GM12873 (cell line): ENCODE results near the gene SPEF1.

Experiments used
- TF ChIP-seq, protein P1 (sequence below): IDR thresholded peaks from 2 replicates; pipeline ENCODE4 v1.5.1; 2012; ENCODE audit warnings: low read depth, mild to moderate bottlenecking, moderate library complexity, low read length, control low read depth; ENCODE audit not compliant: insufficient read depth; ENCODE audit errors: missing control alignments

SPEF1 gene

DNA sequence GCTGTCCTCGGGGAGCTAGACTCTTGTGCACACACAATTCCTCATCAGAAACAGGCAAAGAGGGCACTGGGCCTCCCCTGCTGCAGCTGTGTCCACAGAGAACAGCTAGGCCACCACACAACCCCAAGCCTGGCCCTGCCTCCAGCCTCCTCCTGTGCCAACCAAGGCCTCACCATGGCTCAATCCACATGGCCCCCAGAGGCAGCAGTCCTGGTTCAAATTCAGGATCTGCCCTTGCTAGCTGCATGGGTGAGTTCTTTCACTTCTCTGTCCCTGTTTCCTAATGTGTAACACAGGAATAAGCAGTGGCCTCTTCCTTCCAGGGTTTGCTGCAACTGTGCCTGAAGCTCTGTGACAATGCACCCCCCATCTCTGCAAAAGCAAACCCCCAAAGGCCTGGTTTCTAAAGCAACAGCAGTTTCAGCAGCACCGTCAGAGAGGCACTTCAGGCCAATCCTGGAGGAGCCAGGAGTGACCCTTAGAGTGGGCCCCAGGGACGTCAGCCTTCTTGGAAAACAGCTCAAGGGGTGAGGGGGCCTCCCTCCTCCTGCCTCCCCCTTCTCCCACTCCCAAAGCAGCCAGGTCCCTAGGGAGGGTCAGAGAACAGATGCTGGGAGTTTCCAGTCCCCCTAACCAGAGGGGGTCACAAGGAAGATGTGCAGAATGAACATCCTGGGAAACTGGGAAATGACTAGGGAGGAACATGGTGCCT, 15.9 kb downstream of the SPEF1 start:
- TF ChIP-seq, protein P1, sequence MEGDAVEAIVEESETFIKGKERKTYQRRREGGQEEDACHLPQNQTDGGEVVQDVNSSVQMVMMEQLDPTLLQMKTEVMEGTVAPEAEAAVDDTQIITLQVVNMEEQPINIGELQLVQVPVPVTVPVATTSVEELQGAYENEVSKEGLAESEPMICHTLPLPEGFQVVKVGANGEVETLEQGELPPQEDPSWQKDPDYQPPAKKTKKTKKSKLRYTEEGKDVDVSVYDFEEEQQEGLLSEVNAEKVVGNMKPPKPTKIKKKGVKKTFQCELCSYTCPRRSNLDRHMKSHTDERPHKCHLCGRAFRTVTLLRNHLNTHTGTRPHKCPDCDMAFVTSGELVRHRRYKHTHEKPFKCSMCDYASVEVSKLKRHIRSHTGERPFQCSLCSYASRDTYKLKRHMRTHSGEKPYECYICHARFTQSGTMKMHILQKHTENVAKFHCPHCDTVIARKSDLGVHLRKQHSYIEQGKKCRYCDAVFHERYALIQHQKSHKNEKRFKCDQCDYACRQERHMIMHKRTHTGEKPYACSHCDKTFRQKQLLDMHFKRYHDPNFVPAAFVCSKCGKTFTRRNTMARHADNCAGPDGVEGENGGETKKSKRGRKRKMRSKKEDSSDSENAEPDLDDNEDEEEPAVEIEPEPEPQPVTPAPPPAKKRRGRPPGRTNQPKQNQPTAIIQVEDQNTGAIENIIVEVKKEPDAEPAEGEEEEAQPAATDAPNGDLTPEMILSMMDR, result no peak

DNA sequence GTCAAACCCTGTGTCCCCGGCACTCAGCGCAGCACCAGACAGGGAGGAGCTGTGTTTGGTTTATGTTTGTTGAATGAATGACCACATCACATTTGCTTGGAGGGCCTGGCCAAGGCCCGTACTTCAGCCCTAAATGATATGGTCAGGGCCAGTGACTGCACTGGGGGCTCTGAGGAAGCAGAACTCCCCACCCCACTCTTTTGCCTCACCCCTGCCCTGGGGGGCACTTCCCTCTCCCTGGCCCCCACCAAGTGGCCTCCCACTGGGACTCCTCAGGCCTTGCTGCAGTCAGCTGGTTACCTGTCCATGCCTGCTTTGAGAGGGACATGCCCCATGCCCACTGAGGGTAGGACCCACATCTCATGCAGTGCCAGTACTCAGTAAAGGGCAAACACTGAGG, 16.6 kb downstream of the SPEF1 start:
- TF ChIP-seq, protein P1, result no peak

DNA sequence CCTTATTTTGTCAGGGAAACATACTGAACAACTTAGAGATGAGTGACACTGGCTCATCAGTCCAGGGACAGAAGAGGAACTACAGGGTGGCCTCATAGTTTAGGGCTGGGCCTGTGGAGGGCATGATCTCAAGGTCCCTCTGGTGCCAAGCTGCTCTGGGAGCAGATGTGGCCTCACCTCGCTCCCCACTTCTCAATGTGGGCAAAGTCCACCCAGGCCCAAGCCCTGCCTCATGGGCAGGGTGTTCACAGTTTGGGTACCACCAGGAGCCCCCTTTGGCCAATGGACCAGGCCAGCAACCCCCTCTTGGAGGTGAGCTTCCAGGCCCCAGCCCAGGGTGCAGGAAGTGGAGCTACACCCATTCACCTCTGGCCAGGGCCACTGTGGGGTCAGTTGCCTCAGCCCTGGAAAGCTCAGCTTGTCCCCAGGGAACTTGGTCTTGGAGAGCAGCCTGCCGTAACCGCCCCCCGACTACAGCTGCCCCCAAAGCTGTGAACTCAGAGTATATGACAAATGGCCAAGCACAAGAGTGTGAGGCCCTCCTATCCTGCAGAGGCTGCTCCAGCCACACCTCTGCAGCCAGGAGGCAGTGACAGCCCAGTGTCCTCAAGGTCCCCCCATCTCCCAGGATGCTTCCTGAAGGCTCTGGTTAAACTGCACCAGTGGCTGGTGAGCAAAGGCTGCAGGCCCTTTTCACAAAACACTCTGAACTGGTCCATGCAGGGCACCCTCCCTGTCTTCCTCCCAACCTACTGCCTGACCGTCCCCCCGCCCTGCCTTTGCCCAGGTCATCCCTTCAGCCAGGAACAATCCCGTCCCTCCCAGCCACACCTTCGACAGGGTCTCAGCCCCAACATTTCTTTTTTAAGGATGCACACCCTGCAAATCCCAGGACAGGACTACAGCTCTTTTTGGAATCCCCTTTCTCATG, 17.3 kb downstream of the SPEF1 start:
- TF ChIP-seq, protein P1, result no peak

DNA sequence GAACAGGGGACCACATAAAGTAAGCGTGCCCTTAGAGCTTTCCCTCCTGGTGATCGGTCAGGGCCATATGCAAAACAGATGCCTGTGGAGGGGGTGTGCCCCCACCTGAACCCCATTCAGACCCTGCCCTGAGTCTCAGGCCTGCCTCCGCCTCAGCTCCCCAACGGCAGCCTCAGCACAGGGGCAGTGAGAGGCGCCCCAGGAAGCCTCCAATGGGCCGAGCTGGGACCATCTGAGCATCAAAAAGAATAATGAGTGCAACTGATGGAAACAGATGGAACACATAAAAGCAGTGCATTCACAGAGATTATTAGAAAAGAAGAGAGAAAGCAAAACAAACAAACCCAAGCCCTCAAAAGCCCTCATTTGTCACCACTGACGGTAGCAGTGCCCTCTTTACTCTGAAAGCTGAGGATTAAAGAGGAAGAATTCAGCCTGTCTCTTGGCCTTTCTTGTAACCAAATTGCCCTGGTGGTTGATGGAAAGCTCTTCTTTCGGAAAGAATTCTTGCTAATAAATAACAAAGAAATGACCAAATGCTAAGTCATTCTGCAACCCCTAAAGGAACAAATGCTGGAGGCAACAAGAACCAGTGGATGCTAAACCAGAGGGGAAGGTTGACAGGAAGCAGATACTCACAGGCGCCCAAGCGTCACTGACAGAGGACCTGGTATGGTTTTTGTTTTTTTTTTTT, 20.4 kb downstream of the SPEF1 start:
- TF ChIP-seq, protein P1, result no peak

DNA sequence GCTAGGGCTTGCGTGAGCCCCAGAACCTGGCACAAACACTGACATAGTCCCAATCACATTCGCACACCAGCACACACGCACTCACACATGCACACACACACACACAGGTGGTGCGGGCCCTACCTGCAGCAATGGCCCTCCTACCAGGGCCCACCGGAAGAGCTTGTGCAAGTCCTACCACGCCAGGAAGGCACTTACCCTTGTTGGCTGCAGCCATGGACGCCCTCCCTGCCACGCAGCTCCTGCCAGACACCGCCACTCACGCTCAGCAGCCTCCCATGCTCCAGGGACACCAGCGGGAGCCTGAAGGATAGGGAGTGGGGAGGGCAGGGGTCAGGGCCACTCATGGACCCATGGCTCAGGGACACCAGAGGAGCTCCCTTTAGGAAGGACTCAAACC, 21.4 kb downstream of the SPEF1 start:
- TF ChIP-seq, protein P1, result no peak

DNA sequence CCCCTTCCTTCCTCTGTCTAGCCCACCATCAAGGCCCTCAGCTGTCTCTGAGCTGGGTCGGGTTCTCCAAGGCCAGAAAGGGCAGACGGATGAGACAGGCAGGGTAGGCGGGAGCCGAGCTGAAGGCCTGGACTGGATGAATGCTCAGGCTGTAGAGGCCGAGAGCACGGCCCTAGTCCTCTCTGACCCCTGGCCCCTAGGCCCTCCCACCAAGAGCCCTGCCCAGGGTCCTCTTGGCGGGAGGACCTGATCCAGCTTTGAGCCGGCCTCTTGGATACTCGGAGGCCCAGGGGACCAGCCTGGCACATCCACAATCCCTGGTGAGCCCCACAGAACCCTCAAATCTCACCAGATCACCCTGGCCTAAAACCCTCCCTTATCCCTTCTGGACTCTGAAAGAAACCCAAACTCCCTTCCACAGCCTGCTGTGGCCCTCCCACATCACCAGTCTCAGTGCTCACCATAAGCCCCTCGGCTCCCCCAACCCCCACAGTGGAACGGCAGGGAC, 21.9 kb downstream of the SPEF1 start:
- TF ChIP-seq, protein P1, result no peak
